GM21528 (cell line): ENCODE results near the gene FNDC10.

Source experiments
- ATAC-seq: cut with Tn5 transposase; IDR thresholded peaks from one replicate; pipeline ENCODE4 v1.9.1; 2021; ENCODE audit warnings: mild to moderate bottlenecking, moderate library complexity; ENCODE audit not compliant: unreplicated experiment, low FRiP score

The FNDC10 gene

GRCh38 chr1:1617516-1617915 lies 17.6 kb upstream of the FNDC10 start:
- ATAC-seq: no peak

- ATAC-seq: no peak
Observed at GRCh38 chr1:1616838-1617237, 16.9 kb upstream of the FNDC10 start.

- ATAC-seq: peak; percentile 20
Observed at GRCh38 chr1:1616045-1616790, 16.3 kb upstream of the FNDC10 start.

GRCh38 chr1:1615256-1616044 lies 15.5 kb upstream of the FNDC10 start, which contains the start of gene MIB2:
Gene MIB2 (plus strand): TSS chr1:1615500. CDS start chr1:1623453, 7,953 bp downstream.
- peak; percentile 80 for ATAC-seq

- ATAC-seq: no peak
Observed at GRCh38 chr1:1614954-1615255, 15.0 kb upstream of the FNDC10 start.

- peak; percentile 0 for ATAC-seq
Observed at GRCh38 chr1:1614204-1614953, 14.4 kb upstream of the FNDC10 start.

- ATAC-seq: no peak
Observed at GRCh38 chr1:1613509-1614082, 13.7 kb upstream of the FNDC10 start.

- ATAC-seq: no peak
Observed at GRCh38 chr1:1612104-1612400, 12.1 kb upstream of the FNDC10 start.

GRCh38 chr1:1610796-1611195 lies 10.9 kb upstream of the FNDC10 start:
- ATAC-seq: no peak

- no peak for ATAC-seq
Observed at GRCh38 chr1:1609822-1610485, 10.0 kb upstream of the FNDC10 start.

GRCh38 chr1:1606232-1606631 lies 6.3 kb upstream of the FNDC10 start:
- ATAC-seq: no peak

- no peak for ATAC-seq
Observed at GRCh38 chr1:1605724-1606123, 5.8 kb upstream of the FNDC10 start.

- no peak for ATAC-seq
Observed at GRCh38 chr1:1605034-1605591, 5.2 kb upstream of the FNDC10 start.

GRCh38 chr1:1604374-1605033 lies 4.6 kb upstream of the FNDC10 start:
- ATAC-seq: no peak

GRCh38 chr1:1603671-1604373 lies 3.9 kb upstream of the FNDC10 start:
- ATAC-seq: no peak

GRCh38 chr1:1602968-1603506 lies 3.1 kb upstream of the FNDC10 start:
- ATAC-seq: no peak

GRCh38 chr1:1602304-1602967 lies 2.5 kb upstream of the FNDC10 start:
- ATAC-seq: no peak

GRCh38 chr1:1601564-1602303 lies 1.8 kb upstream of the FNDC10 start:
- ATAC-seq: no peak
